OCI-LY7 (cell line): ENCODE data around the gene HS1BP3.

Source experiments
- EZH2phosphoT487 ChIP-seq: fragments of 200-600 bp; sonication (generic); IDR thresholded peaks from 2 replicates; pipeline ENCODE4 v1.6.1; 2018; ENCODE audit warnings: low read depth, borderline replicate concordance, mild to moderate bottlenecking, mixed run types, antibody characterized with exemption, low read length, moderate library complexity, mixed read lengths
- TF ChIP-seq, protein P1 (sequence below): fragments of 200-600 bp; sonication (generic); conservative IDR thresholded peaks from 2 replicates; pipeline ENCODE4 v1.5.1; 2014; ENCODE audit warnings: mild to moderate bottlenecking, antibody characterized with exemption, low read length, moderate library complexity, mixed read lengths

DNA sequence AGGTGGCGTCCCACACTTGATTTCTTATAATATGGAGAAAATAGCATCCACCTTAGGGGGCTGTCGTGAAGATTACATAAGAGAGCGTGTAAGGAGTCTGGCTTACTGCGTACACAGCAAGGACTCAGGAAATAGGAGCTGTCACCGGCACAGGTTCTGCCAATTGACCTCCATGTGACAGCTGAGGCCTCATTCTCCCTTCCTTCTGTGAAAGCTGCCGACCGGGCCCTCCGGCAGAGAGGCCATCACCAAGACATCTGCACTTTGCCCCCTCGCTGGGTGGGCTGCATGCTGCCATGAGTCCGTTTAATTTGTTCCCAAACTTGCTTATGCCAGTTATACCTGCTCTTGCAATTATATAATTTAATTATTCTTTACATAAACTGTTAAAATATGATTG is 27.7 kb downstream of the HS1BP3 start:
- TF ChIP-seq, protein P1, sequence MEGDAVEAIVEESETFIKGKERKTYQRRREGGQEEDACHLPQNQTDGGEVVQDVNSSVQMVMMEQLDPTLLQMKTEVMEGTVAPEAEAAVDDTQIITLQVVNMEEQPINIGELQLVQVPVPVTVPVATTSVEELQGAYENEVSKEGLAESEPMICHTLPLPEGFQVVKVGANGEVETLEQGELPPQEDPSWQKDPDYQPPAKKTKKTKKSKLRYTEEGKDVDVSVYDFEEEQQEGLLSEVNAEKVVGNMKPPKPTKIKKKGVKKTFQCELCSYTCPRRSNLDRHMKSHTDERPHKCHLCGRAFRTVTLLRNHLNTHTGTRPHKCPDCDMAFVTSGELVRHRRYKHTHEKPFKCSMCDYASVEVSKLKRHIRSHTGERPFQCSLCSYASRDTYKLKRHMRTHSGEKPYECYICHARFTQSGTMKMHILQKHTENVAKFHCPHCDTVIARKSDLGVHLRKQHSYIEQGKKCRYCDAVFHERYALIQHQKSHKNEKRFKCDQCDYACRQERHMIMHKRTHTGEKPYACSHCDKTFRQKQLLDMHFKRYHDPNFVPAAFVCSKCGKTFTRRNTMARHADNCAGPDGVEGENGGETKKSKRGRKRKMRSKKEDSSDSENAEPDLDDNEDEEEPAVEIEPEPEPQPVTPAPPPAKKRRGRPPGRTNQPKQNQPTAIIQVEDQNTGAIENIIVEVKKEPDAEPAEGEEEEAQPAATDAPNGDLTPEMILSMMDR = no peak
- TF ChIP-seq EZH2phosphoT487 = no peak
